HG03460 (cell line): Measurements from ENCODE around the gene DKC1.

Source experiments
- ATAC-seq: cut with Tn5 transposase; IDR thresholded peaks from one replicate; pipeline ENCODE4 v1.9.1; 2021; ENCODE audit not compliant: unreplicated experiment

Gene DKC1

GRCh38 chrX:154762537-154763296, at the start of gene DKC1:
Gene DKC1, plus strand, starts transcription at chrX:154762864. Its CDS starts 102 bp downstream, at chrX:154762966.
- ATAC-seq: peak; percentile 89

GRCh38 chrX:154714925-154715324, 47.7 kb upstream of the DKC1 start:
- no peak for ATAC-seq

GRCh38 chrX:154715825-154716224, 46.8 kb upstream of the DKC1 start:
- ATAC-seq: no peak

- no peak for ATAC-seq
Observed at GRCh38 chrX:154717824-154718223, 44.8 kb upstream of the DKC1 start.

- ATAC-seq: no peak
Observed at GRCh38 chrX:154718616-154719015, 44.0 kb upstream of the DKC1 start.

GRCh38 chrX:154719132-154719675, 43.5 kb upstream of the DKC1 start:
- no peak for ATAC-seq

- no peak for ATAC-seq
Observed at GRCh38 chrX:154720067-154720466, 42.6 kb upstream of the DKC1 start.

- no peak for ATAC-seq
Observed at GRCh38 chrX:154721155-154721554, 41.5 kb upstream of the DKC1 start.

- no peak for ATAC-seq
Observed at GRCh38 chrX:154724993-154725756, 37.5 kb upstream of the DKC1 start.

- no peak for ATAC-seq
Observed at GRCh38 chrX:154727418-154727817, 35.2 kb upstream of the DKC1 start.

- no peak for ATAC-seq
Observed at GRCh38 chrX:154727871-154728270, 34.8 kb upstream of the DKC1 start.

GRCh38 chrX:154728431-154729190, 34.1 kb upstream of the DKC1 start:
- no peak for ATAC-seq

- no peak for ATAC-seq
Observed at GRCh38 chrX:154729439-154729838, 33.2 kb upstream of the DKC1 start.

- no peak for ATAC-seq
Observed at GRCh38 chrX:154730253-154730891, 32.3 kb upstream of the DKC1 start.

- no peak for ATAC-seq
Observed at GRCh38 chrX:154731184-154731583, 31.5 kb upstream of the DKC1 start.

GRCh38 chrX:154731881-154732280, 30.8 kb upstream of the DKC1 start:
- ATAC-seq: no peak

- no peak for ATAC-seq
Observed at GRCh38 chrX:154732421-154733065, 30.1 kb upstream of the DKC1 start.

GRCh38 chrX:154733066-154733425, 29.6 kb upstream of the DKC1 start:
- no peak for ATAC-seq

GRCh38 chrX:154734061-154734781, 28.4 kb upstream of the DKC1 start:
- no peak for ATAC-seq
